HEK293 (cell line): Measurements from ENCODE around the gene LAMC2.

Experiments
- CTCF ChIA-PET: fragments of 350-600 bp; formaldehyde crosslinking; extraction: SDS; loops from one replicate; lab custom pipeline; 2021; ENCODE audit warnings: antibody characterized with exemption; lab: Yijun Ruan, JAX
- POLR2A ChIA-PET: fragments of 300-600 bp; formaldehyde crosslinking; extraction: SDS; loops from one replicate; lab custom pipeline; 2020; ENCODE audit warnings: antibody characterized with exemption, inconsistent platforms; lab: Yijun Ruan, JAX
- H3K27ac ChIP-seq: fragments of 200-500 bp; sonication (Bioruptor generic); 2 replicates; pipeline ENCODE4 v1.5.1; 2014; ENCODE audit warnings: low read depth, low read length, control low read depth, inconsistent platforms; ENCODE audit errors: extremely low read depth
- H3K36me3 ChIP-seq, 2 experiments: fragments of 200-500 bp in 1 of 2; sonication (Bioruptor generic) in 1 of 2; 1 replicate in 1 of 2; 2 replicates in 1 of 2; pipeline ENCODE4 v1.5.1; 2014 to 2017; ENCODE audit warnings: inconsistent platforms in 2 of 2, low read length in 2 of 2; ENCODE audit not compliant: control insufficient read depth in 2 of 2, insufficient read depth in 1 of 2
- H3K4me1 ChIP-seq: fragments of 200-500 bp; sonication (Bioruptor generic); 2 replicates; pipeline ENCODE4 v1.5.1; 2014; ENCODE audit warnings: mild to moderate bottlenecking, low read length, inconsistent platforms; ENCODE audit not compliant: control insufficient read depth, insufficient read depth
- H3K4me3 ChIP-seq: 2 replicates; pipeline ENCODE4 v1.5.1; 2011; ENCODE audit warnings: low read depth, mild to moderate bottlenecking, control low read depth, low read length, moderate library complexity
- H3K9me3 ChIP-seq: fragments of 200-500 bp; sonication (Bioruptor generic); 2 replicates; pipeline ENCODE4 v1.5.1; 2014; ENCODE audit warnings: low read depth, low read length, inconsistent platforms; ENCODE audit not compliant: control insufficient read depth, insufficient read depth
- HOXC10 ChIP-seq: sonication (generic); formaldehyde crosslinking; IDR thresholded peaks from 2 replicates; pipeline ENCODE4 v1.8.1; 2023; ENCODE audit warnings: mild to moderate bottlenecking, missing genetic modification reagents
- KLF10 ChIP-seq: fragments of 450-650 bp; IDR thresholded peaks from 2 replicates; pipeline ENCODE4 v1.5.1; 2018; ENCODE audit warnings: missing biosample characterization, mild to moderate bottlenecking, missing genetic modification characterization
- OVOL3 ChIP-seq: fragments of 450-650 bp; formaldehyde crosslinking; IDR thresholded peaks from 2 replicates; pipeline ENCODE4 v1.5.1; 2016; ENCODE audit warnings: missing biosample characterization, missing genetic modification characterization
- SP7 ChIP-seq: fragments of 450-650 bp; formaldehyde crosslinking; IDR thresholded peaks from 2 replicates; pipeline ENCODE4 v1.5.1; 2016; ENCODE audit warnings: missing biosample characterization, missing genetic modification characterization
- ZBTB10 ChIP-seq: fragments of 450-650 bp; formaldehyde crosslinking; IDR thresholded peaks from 2 replicates; pipeline ENCODE4 v1.5.1; 2016; ENCODE audit warnings: missing biosample characterization, missing genetic modification characterization
- ZBTB11 ChIP-seq: fragments of 450-650 bp; formaldehyde crosslinking; conservative IDR thresholded peaks from 2 replicates; pipeline ENCODE4 v1.5.1; 2016; ENCODE audit warnings: low read depth, missing biosample characterization, missing genetic modification characterization
- ZNF138 ChIP-seq: fragments of 450-650 bp; formaldehyde crosslinking; IDR thresholded peaks from 2 replicates; pipeline ENCODE4 v1.5.1; 2016; ENCODE audit warnings: missing biosample characterization, missing genetic modification characterization, borderline replicate concordance
- ZNF16 ChIP-seq: fragments of 450-650 bp; formaldehyde crosslinking; IDR thresholded peaks from 2 replicates; pipeline ENCODE4 v1.5.1; 2016; ENCODE audit warnings: low read depth, missing biosample characterization, missing genetic modification characterization
- ZNF169 ChIP-seq: fragments of 450-650 bp; formaldehyde crosslinking; IDR thresholded peaks from 2 replicates; pipeline ENCODE4 v1.5.1; 2016; ENCODE audit warnings: missing biosample characterization, missing genetic modification characterization
- ZNF23 ChIP-seq: fragments of 450-650 bp; formaldehyde crosslinking; IDR thresholded peaks from 2 replicates; pipeline ENCODE4 v1.5.1; 2016; ENCODE audit warnings: missing biosample characterization, missing genetic modification characterization, borderline replicate concordance
- ZNF311 ChIP-seq: fragments of 450-650 bp; formaldehyde crosslinking; IDR thresholded peaks from 2 replicates; pipeline ENCODE4 v1.5.1; 2017; ENCODE audit warnings: missing biosample characterization, missing genetic modification characterization, borderline replicate concordance
- ZNF416 ChIP-seq: fragments of 450-650 bp; formaldehyde crosslinking; IDR thresholded peaks from 2 replicates; pipeline ENCODE4 v1.5.1; 2016; ENCODE audit warnings: missing biosample characterization, missing genetic modification characterization
- ZNF645 ChIP-seq: fragments of 450-650 bp; formaldehyde crosslinking; IDR thresholded peaks from 2 replicates; pipeline ENCODE4; 2016; ENCODE audit warnings: missing biosample characterization, missing genetic modification characterization
- TF ChIP-seq, protein P1 (sequence below): fragments of 450-650 bp; formaldehyde crosslinking; IDR thresholded peaks from 2 replicates; pipeline ENCODE4 v1.5.1; 2017; ENCODE audit warnings: missing biosample characterization, missing genetic modification characterization

Gene LAMC2

GRCh38 chr1:183173828-183174227 is 12.2 kb upstream of the LAMC2 start:
- Histone ChIP-seq H3K4me1 (no peaks in the 10 kb centered on the region), H3K36me3 (no peaks in the 10 kb centered on the region), H3K27ac (no peak overlapping the region), H3K4me3 (no peak overlapping the region), H3K9me3 (no peaks in the 10 kb centered on the region)
- CTCF ChIA-PET, result interaction anchor here (0.7 to 1.6 kb wide), 4 partner anchors 54 to 270 kb away, joined by 3 to 6 read pairs (median 4); no protein-coding TSS in a partner anchor
- TF ChIP-seq ZNF138, result no peak
- TF ChIP-seq ZBTB10, result no peak
- POLR2A ChIA-PET, result no interaction called here

- POLR2A ChIA-PET, result no interaction called here
- TF ChIP-seq OVOL3 (no peak), ZNF645 (tag by site-specific recombination) (no peak), ZNF169 (tag by site-specific recombination) (no peak), ZNF23 (no peak), ZBTB11 (no peak), ZNF416 (tag by site-specific recombination) (no peak), SP7 (tag by site-specific recombination) (no peak), KLF10 (tag by site-specific recombination) (no peak)
- TF ChIP-seq, protein P1, sequence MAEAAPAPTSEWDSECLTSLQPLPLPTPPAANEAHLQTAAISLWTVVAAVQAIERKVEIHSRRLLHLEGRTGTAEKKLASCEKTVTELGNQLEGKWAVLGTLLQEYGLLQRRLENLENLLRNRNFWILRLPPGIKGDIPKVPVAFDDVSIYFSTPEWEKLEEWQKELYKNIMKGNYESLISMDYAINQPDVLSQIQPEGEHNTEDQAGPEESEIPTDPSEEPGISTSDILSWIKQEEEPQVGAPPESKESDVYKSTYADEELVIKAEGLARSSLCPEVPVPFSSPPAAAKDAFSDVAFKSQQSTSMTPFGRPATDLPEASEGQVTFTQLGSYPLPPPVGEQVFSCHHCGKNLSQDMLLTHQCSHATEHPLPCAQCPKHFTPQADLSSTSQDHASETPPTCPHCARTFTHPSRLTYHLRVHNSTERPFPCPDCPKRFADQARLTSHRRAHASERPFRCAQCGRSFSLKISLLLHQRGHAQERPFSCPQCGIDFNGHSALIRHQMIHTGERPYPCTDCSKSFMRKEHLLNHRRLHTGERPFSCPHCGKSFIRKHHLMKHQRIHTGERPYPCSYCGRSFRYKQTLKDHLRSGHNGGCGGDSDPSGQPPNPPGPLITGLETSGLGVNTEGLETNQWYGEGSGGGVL (tag by site-specific recombination), result no peak
- TF ChIP-seq, all 188 proteins: peak for 0
- no peak overlapping the region for H3K27ac ChIP-seq
- no peak overlapping the region for H3K4me3 ChIP-seq
- no peaks in the 10 kb centered on the region for H3K4me1 ChIP-seq
- H3K36me3 ChIP-seq, result no peaks in the 10 kb centered on the region
- no peaks in the 10 kb centered on the region for H3K9me3 ChIP-seq
- CTCF ChIA-PET, result interaction anchor here (1.5 to 1.6 kb wide), 2 partner anchors 8 to 59 kb away, joined by 3 read pairs; no protein-coding TSS in a partner anchor
Measured at GRCh38 chr1:183175631-183176030, 10.4 kb upstream of the LAMC2 start.

DNA sequence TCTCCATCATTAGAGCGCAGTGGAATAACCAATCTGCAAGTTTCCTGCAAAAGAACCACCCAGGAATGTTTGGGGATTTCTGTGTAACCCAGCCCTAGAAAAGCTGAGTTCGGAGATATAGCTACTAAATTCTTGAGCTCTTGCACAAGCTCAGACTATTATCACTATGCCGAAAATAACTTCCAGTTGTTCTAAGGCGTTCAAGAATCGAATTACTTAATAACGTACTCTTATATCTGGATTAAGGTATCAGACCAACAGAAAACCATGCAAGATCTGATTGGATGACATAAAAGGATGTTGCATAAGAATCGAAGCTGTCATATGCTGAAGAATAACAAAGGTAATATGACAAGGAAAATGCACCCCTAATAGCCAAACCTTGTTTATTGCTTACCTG is 7.5 kb upstream of the LAMC2 start:
- no peak for TF ChIP-seq ZNF311 (tag by site-specific recombination)
- TF ChIP-seq ZNF16, result no peak
- no peak for TF ChIP-seq HOXC10
- Histone ChIP-seq H3K4me3 (no peak overlapping the region), H3K4me1 (no peaks in the 10 kb centered on the region), H3K36me3 (no peaks in the 10 kb centered on the region), H3K9me3 (no peaks in the 10 kb centered on the region), H3K27ac (no peak overlapping the region)
- CTCF ChIA-PET, result interaction anchor here (0.6 kb wide), 1 partner anchor 108 kb away, joined by 3 read pairs; no protein-coding TSS in a partner anchor
- POLR2A ChIA-PET, result no interaction called here
